Kidney (tissue), 14 donors: ENCODE data around the gene ACO1. TPM values are rescaled to one million over a fixed set of nuclear protein-coding genes. Genes with fewer than 3 reads are reported as not detected.

Source experiments
- DNase-seq, 5 donors: peaks; one replicate each; pipeline ENCODE4 v3.0.0-alpha.2; 2013 to 2020
- FAIRE-seq: peaks from 2 replicates; lab custom pipeline; 2012; peaks lifted over from hg19 to GRCh38; lab: Jason Lieb, UNC
- H3K27ac ChIP-seq, 2 donors: one replicate each; pipeline ENCODE4 v1.7.0; 2013; ENCODE audit warnings: low read depth in 2 of 2, low read length in 2 of 2, inconsistent platforms in 1 of 2
- H3K27me3 ChIP-seq: one replicate; pipeline ENCODE4 v1.7.1; 2013; ENCODE audit warnings: low read length, inconsistent platforms; ENCODE audit not compliant: control insufficient read depth, insufficient read depth
- H3K36me3 ChIP-seq, 3 donors: one replicate each; pipeline versions ENCODE4 v1.7.0 to v1.7.1; 2013; ENCODE audit warnings: low read length in 3 of 3, control low read depth in 1 of 3, inconsistent platforms in 1 of 3; ENCODE audit not compliant: insufficient read depth in 3 of 3, control insufficient read depth in 2 of 3
- H3K4me1 ChIP-seq, 3 donors: one replicate each; pipeline versions ENCODE4 v1.7.0 to v1.7.1; 2013; ENCODE audit warnings: low read length in 3 of 3, inconsistent platforms in 1 of 3, low read depth in 1 of 3; ENCODE audit not compliant: control insufficient read depth in 2 of 3, insufficient read depth in 2 of 3
- H3K4me3 ChIP-seq, 3 donors: one replicate each; pipeline versions ENCODE4 v1.7.0 to v1.8.1; 2013; ENCODE audit warnings: low read length in 3 of 3, control low read depth in 1 of 3, inconsistent platforms in 1 of 3
- H3K9ac ChIP-seq, 3 donors: one replicate each; pipeline versions ENCODE4 v1.7.0 to v1.7.1; 2013; ENCODE audit warnings: low read length in 3 of 3, control low read depth in 1 of 3, inconsistent platforms in 1 of 3
- H3K9me3 ChIP-seq, 3 donors: one replicate each; pipeline versions ENCODE4 v1.7.0 to v1.7.1; 2013; ENCODE audit warnings: low read length in 3 of 3, control low read depth in 1 of 3, inconsistent platforms in 1 of 3; ENCODE audit not compliant: control insufficient read depth in 2 of 3, insufficient read depth in 1 of 3
- CTCF ChIP-seq: IDR thresholded peaks from 3 replicates; pipeline ENCODE4 v1.5.1; 2012; ENCODE audit warnings: mild to moderate bottlenecking, moderate library complexity, borderline replicate concordance; ENCODE audit not compliant: insufficient read depth; ENCODE audit errors: extremely low read depth
- intact Hi-C: fragments of 100-400 bp; cut with DNase I; formaldehyde crosslinking; loops from one replicate; pipeline ENCODE4 v1.11.1; 2022
- polyA plus RNA-seq: library from polyadenylated mRNA; stranded (reverse); fragments of 350-450 nt; fragmentation: Illumina TruSeq; extraction: RNeasy Lipid Tissue Mini Kit (QIAGEN cat#74804); gene quantifications from one replicate; pipeline ENCODE4 v1.2.3, GENCODE V29; 2014; ENCODE audit warnings: low read depth, low replicate concordance; ENCODE audit not compliant: insufficient read depth
- total RNA-seq: library from RNA; stranded (reverse); fragmentation: NEBNext Ultra II Directional; extraction: Animal tissue kit (Norgen Biotek cat#: 25700); gene quantifications from one replicate; pipeline ENCODE4 v1.2.1, GENCODE V29; 2021
- donor health status: control.
- donor health status: control.
- donor health status: control.
- donor health status: control.
- donor health status: control.
- donor health status: DM: yes; HTN: yes; CAD: no.
- donor health status: Normal renal cell carcinoma (clear cell type).

The ACO1 gene
- total and polyA plus RNA-seq, 2 donors from 2014 or later, result 36.8 to 70.5 TPM

GRCh38 chr9:32404402-32404801, 20.0 kb downstream of the ACO1 start:
- Histone ChIP-seq H3K36me3 (peaks cover 4 to 36% (median 22%) of the 10 kb centered on the region in 3 donors), H3K4me1 (peaks cover 0 to 16% (median 8%) of the 10 kb centered on the region in 3 donors), H3K27ac (no peak overlapping the region), H3K27me3 (no peaks in the 10 kb centered on the region), H3K9me3 (no peaks in the 10 kb centered on the region), H3K4me3 (peak overlapping the region in 1 of 3 donors; percentile 36), H3K9ac (no peak overlapping the region)
- no peak for DNase-seq
- intact Hi-C loops, result no loop called here
- no peak for FAIRE-seq
- TF ChIP-seq CTCF, result no peak

- H3K9ac ChIP-seq, result no peak overlapping the region
- H3K9me3 ChIP-seq, result no peaks in the 10 kb centered on the region
- H3K4me3 ChIP-seq, result peak overlapping the region in 1 of 3 donors; percentile 36
- intact Hi-C loops, result no loop called here
- DNase-seq (no peak), FAIRE-seq (no peak)
- H3K4me1 ChIP-seq, result peaks cover 0 to 16% (median 8%) of the 10 kb centered on the region in 3 donors
- H3K36me3 ChIP-seq, result peaks cover 4 to 41% (median 23%) of the 10 kb centered on the region in 3 donors
- no peak for TF ChIP-seq CTCF
- H3K27me3 ChIP-seq, result no peaks in the 10 kb centered on the region
- no peak overlapping the region for H3K27ac ChIP-seq
Measured at GRCh38 chr9:32404856-32405255, 20.4 kb downstream of the ACO1 start.

- Histone ChIP-seq H3K4me3 (no peak overlapping the region), H3K27me3 (no peaks in the 10 kb centered on the region), H3K9ac (no peak overlapping the region), H3K36me3 (peaks cover 4 to 41% (median 24%) of the 10 kb centered on the region in 3 donors), H3K27ac (no peak overlapping the region), H3K9me3 (no peaks in the 10 kb centered on the region), H3K4me1 (peaks cover 0 to 16% (median 8%) of the 10 kb centered on the region in 3 donors)
- TF ChIP-seq CTCF, result no peak
- intact Hi-C loops, result no loop called here
- DNase-seq, result no peak
- FAIRE-seq, result no peak
Measured at GRCh38 chr9:32405506-32405905, 21.1 kb downstream of the ACO1 start.

GRCh38 chr9:32406046-32406445, 21.6 kb downstream of the ACO1 start:
- intact Hi-C loops, result no loop called here
- no peak for TF ChIP-seq CTCF
- no peaks in the 10 kb centered on the region for H3K9me3 ChIP-seq
- DNase-seq, result no peak
- H3K4me3 ChIP-seq, result no peak overlapping the region
- no peak overlapping the region for H3K9ac ChIP-seq
- H3K27me3 ChIP-seq, result no peaks in the 10 kb centered on the region
- H3K27ac ChIP-seq, result no peak overlapping the region
- H3K4me1 ChIP-seq, result peaks cover 0 to 16% (median 7%) of the 10 kb centered on the region in 3 donors
- no peak for FAIRE-seq
- H3K36me3 ChIP-seq, result peaks cover 4 to 41% (median 27%) of the 10 kb centered on the region in 3 donors
